ENCODE results near the gene HP1BP3.
A peak's percentile ranks its signal among the peaks of the same experiment; 100 is the strongest.

Gene HP1BP3

GRCh38 chr1:20732071-20732587 is 55.0 kb downstream of the HP1BP3 start:
- Histone ChIP-seq H3K36me3 (ENCODE audit: insufficient read depth, low read length) (no peaks in the 10 kb centered on the region), H3K9me3 (ENCODE audit: low read length) (no peaks in the 10 kb centered on the region), H3K4me3 (ENCODE audit: low read depth in 1 of 2, low read length in 2 of 2) (peak overlapping the region; percentile 38 to 75), H3K9ac (ENCODE audit: low read length) (peak overlapping the region; percentile 52), H3K27ac (ENCODE audit: low read depth, low read length) (peak overlapping the region; percentile 50), H3K27me3 (ENCODE audit: control insufficient read depth in 1 of 2, insufficient read depth in 2 of 2, low read length in 2 of 2) (peaks cover 9 to 22% of the 10 kb centered on the region in 2 donors), H3K4me1 (ENCODE audit: insufficient read depth, low read length) (peaks cover 10% of the 10 kb centered on the region)

GRCh38 chr1:20731057-20731991 is 55.8 kb downstream of the HP1BP3 start:
- H3K27me3 ChIP-seq (ENCODE audit: control insufficient read depth in 1 of 2, insufficient read depth in 2 of 2, low read length in 2 of 2): peaks cover 9 to 22% of the 10 kb centered on the region in 2 donors
- H3K4me3 ChIP-seq (ENCODE audit: low read depth in 1 of 2, low read length in 2 of 2): peak overlapping the region; percentile 38 to 75
- H3K27ac ChIP-seq (ENCODE audit: low read depth, low read length): no peak overlapping the region
- H3K4me1 ChIP-seq (ENCODE audit: insufficient read depth, low read length): peaks cover 10% of the 10 kb centered on the region
- no peaks in the 10 kb centered on the region for H3K9me3 ChIP-seq (ENCODE audit: low read length)
- H3K9ac ChIP-seq (ENCODE audit: low read length): no peak overlapping the region
- H3K36me3 ChIP-seq (ENCODE audit: insufficient read depth, low read length): no peaks in the 10 kb centered on the region

- Histone ChIP-seq H3K9ac (ENCODE audit: low read length) (no peak overlapping the region), H3K4me1 (ENCODE audit: insufficient read depth, low read length) (peaks cover 10% of the 10 kb centered on the region), H3K27ac (ENCODE audit: low read depth, low read length) (no peak overlapping the region), H3K4me3 (ENCODE audit: low read depth in 1 of 2, low read length in 2 of 2) (no peak overlapping the region), H3K36me3 (ENCODE audit: insufficient read depth, low read length) (no peaks in the 10 kb centered on the region), H3K9me3 (ENCODE audit: low read length) (no peaks in the 10 kb centered on the region), H3K27me3 (ENCODE audit: control insufficient read depth in 1 of 2, insufficient read depth in 2 of 2, low read length in 2 of 2) (peaks cover 9 to 22% of the 10 kb centered on the region in 2 donors)
Observed at GRCh38 chr1:20730690-20731056, 56.4 kb downstream of the HP1BP3 start.

DNA sequence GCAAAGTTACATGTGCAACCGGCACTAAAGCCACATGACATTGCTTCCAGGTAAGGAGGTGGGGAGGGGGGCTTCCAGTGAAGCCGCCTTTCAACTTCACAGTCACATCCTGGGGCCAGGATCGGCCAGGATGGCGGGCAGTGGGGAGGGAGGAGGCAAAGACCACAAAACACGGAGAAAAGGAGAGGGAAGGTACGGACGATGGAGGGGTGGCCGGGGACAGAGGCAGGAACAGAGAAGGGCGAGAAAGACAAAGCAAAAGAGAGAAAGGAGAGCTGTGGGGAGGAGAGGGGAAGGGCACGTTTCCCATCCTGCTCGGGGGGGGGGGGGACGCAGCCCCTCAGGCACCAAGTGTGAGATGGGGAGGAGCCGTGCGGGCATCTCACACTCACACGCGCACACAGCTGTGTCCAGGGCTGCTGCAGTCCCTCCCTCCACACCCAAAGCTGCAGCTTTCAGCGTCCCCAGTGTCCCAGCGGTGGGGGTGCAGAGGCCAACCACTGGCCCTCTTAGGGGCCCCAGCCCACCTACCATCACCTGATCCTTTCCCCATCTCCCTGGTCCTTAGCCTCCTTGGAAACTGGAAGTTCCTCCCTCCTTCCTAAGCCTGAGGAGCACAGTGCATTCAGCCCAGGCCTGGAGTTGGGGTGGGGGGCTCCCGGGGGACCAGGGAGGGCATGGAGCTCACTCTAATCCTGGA is 57.0 kb downstream of the HP1BP3 start:
- peaks cover 10% of the 10 kb centered on the region for H3K4me1 ChIP-seq (ENCODE audit: insufficient read depth, low read length)
- H3K27ac ChIP-seq (ENCODE audit: low read depth, low read length): no peak overlapping the region
- no peaks in the 10 kb centered on the region for H3K36me3 ChIP-seq (ENCODE audit: insufficient read depth, low read length)
- H3K9ac ChIP-seq (ENCODE audit: low read length): no peak overlapping the region
- H3K9me3 ChIP-seq (ENCODE audit: low read length): no peaks in the 10 kb centered on the region
- no peak overlapping the region for H3K4me3 ChIP-seq (ENCODE audit: low read depth in 1 of 2, low read length in 2 of 2)
- peaks cover 9 to 22% of the 10 kb centered on the region in 2 donors for H3K27me3 ChIP-seq (ENCODE audit: control insufficient read depth in 1 of 2, insufficient read depth in 2 of 2, low read length in 2 of 2)

- no peaks in the 10 kb centered on the region for H3K36me3 ChIP-seq (ENCODE audit: insufficient read depth, low read length)
- peaks cover 9 to 22% of the 10 kb centered on the region in 2 donors for H3K27me3 ChIP-seq (ENCODE audit: control insufficient read depth in 1 of 2, insufficient read depth in 2 of 2, low read length in 2 of 2)
- no peak overlapping the region for H3K27ac ChIP-seq (ENCODE audit: low read depth, low read length)
- no peak overlapping the region for H3K9ac ChIP-seq (ENCODE audit: low read length)
- no peaks in the 10 kb centered on the region for H3K9me3 ChIP-seq (ENCODE audit: low read length)
- peaks cover 10% of the 10 kb centered on the region for H3K4me1 ChIP-seq (ENCODE audit: insufficient read depth, low read length)
- H3K4me3 ChIP-seq (ENCODE audit: low read depth in 1 of 2, low read length in 2 of 2): no peak overlapping the region
Observed at GRCh38 chr1:20729155-20729931, 57.8 kb downstream of the HP1BP3 start.

DNA sequence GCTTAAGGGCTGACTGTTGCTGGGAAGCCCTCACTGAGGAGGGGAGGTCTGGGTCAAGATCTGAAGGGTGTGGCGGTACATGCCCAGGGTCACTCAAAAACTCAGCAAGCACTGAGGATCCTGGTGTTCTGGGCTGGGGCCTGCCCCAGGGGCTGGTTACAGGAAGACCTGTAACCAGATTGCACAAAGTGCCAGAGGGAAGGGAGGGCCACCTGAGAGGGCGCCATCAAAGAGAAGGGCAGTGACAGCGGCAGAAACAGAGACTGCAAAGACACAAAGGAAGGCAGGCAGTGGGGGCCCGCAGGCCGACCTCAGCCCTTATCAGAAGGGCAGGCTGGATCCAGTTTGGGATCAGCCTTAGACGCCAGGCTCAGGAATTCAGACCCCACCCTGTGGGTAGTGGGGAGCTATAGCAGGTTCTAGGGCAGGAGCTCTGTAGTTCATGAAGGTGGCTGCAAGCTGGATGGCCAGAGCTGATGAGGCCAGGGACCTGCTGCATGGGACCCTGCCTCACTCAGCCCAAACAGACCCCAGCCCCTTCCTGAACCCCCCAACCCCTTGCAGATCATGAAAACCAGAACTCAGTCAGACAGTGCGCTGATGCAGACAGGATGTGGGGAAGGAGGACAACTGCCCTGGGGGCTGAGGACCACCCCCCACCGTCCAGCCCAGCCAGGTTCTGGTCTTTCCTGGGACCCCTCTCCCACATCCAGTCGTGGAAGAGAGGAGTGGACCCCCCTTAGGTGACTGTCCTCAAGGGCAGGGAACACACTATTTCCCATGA is 58.5 kb downstream of the HP1BP3 start:
- H3K27ac ChIP-seq (ENCODE audit: low read depth, low read length): no peak overlapping the region
- no peaks in the 10 kb centered on the region for H3K36me3 ChIP-seq (ENCODE audit: insufficient read depth, low read length)
- no peaks in the 10 kb centered on the region for H3K9me3 ChIP-seq (ENCODE audit: low read length)
- no peak overlapping the region for H3K4me3 ChIP-seq (ENCODE audit: low read depth in 1 of 2, low read length in 2 of 2)
- H3K4me1 ChIP-seq (ENCODE audit: insufficient read depth, low read length): peaks cover 10% of the 10 kb centered on the region
- H3K9ac ChIP-seq (ENCODE audit: low read length): no peak overlapping the region
- H3K27me3 ChIP-seq (ENCODE audit: control insufficient read depth in 1 of 2, insufficient read depth in 2 of 2, low read length in 2 of 2): peaks cover 9 to 22% of the 10 kb centered on the region in 2 donors

DNA sequence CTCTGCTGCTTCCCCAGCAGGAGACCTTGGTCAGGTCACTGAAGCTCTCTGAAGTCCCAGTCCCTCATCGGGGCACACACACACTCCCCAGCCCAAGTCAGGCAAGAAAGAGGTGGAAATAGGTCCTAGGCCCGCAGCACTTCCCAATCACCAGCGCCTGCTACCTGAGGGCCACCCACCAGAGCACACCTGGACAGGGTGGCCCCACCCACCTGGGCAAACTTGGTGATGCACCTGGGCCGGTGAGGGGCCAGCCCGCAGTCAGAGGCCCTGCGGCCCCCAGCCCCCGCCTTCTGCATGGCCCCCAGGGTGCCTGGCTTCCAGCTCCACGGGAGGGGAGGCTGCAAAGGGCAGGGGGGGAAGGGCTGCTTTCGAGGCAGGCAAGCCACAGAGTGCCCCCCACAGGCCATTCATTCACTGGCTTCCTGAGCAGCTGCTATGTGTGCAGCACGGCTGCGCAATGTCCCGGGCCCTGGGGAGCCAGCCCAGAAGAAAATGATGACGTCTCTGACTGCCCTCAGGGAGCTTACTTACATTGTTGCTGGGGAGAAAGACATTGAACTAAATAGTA is 59.3 kb downstream of the HP1BP3 start:
- Histone ChIP-seq H3K9me3 (ENCODE audit: low read length) (no peaks in the 10 kb centered on the region), H3K4me3 (ENCODE audit: low read depth in 1 of 2, low read length in 2 of 2) (no peak overlapping the region), H3K27ac (ENCODE audit: low read depth, low read length) (no peak overlapping the region), H3K36me3 (ENCODE audit: insufficient read depth, low read length) (no peaks in the 10 kb centered on the region), H3K4me1 (ENCODE audit: insufficient read depth, low read length) (peaks cover 7% of the 10 kb centered on the region), H3K9ac (ENCODE audit: low read length) (no peak overlapping the region), H3K27me3 (ENCODE audit: control insufficient read depth in 1 of 2, insufficient read depth in 2 of 2, low read length in 2 of 2) (peaks cover 9 to 22% of the 10 kb centered on the region in 2 donors)

DNA sequence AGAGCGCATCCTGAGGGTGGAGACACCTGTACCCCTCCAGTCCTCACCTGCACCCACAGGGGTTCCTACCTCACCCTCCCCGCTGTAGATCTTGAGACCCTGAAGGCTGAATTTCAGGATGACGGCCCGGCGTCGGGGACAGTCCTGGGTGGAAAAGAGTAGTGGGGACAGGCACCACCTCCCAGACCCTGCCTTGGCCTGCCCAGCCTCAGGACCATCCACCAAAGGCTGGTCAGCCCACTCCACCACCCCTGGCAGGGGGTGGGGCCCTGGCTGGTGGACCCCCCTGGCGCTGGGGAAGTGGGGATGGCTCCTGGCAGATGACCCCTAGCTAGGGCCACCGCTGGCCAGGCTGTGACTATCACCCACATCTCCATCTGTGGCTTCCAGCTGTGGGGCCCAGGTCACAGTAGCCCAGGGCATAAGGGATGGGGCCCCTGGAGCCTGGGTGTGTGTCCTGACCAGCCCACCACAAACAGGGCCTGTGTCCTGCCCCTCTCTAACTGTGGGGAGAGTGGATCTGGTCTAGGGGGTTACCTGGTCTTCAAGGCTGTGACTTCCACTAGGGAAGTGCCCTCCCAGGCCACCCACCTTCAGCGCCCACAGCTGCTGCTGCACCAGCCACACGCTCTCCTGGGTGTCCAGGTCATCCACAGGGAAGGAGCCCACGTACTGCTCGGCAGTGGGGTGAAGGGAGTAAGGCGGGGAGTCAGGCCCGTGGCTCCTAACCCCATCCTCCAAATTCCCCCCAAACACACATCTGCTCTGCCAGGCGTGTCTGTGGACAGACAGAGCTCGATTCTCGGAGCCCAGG is 60.0 kb downstream of the HP1BP3 start:
- Histone ChIP-seq H3K36me3 (ENCODE audit: insufficient read depth, low read length) (no peaks in the 10 kb centered on the region), H3K9me3 (ENCODE audit: low read length) (no peaks in the 10 kb centered on the region), H3K4me1 (ENCODE audit: insufficient read depth, low read length) (peaks cover under 1% of the 10 kb centered on the region), H3K27me3 (ENCODE audit: control insufficient read depth in 1 of 2, insufficient read depth in 2 of 2, low read length in 2 of 2) (peaks cover 9 to 22% of the 10 kb centered on the region in 2 donors), H3K9ac (ENCODE audit: low read length) (no peak overlapping the region), H3K4me3 (ENCODE audit: low read depth in 1 of 2, low read length in 2 of 2) (no peak overlapping the region), H3K27ac (ENCODE audit: low read depth, low read length) (no peak overlapping the region)

DNA sequence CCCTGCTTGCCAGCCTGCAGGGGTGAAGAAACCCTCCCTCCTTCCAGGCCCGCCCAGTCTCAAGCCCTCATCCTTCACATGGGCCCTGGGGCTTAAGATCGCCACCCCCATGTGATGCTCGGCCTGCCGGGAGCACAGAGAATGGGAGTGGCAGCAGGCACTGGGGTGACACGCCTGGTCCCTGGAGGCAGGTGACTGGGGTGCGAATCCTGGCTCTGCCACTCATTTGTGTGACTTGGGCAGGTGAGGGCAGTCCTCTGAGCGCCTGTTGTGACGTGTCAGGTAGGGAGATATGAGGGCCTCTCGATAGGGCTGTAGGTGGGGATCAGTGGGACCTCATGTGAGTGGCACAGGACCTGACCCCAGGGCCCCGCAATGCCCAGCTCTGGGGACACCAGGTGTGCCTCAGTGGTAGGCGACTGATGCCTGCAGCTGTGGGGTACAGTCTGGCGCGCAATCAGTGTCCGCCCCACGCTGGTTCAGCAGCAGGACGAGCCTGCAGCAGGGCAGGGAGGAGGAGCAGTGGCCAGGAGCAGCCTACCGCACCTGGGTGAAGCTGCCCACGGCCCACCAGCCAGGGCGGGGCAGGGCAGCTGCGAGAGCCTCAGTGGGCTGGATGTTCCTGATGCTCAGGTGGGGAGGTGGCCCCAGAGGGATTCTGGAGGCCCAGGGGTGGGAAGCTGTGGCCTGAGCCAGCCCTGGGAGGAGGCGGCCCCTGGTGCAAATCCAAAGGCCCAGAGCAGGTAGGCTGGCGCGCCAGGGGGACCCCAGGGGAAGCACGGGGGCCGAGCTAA is 60.8 kb downstream of the HP1BP3 start:
- Histone ChIP-seq H3K27me3 (ENCODE audit: control insufficient read depth in 1 of 2, insufficient read depth in 2 of 2, low read length in 2 of 2) (peaks cover 9 to 17% of the 10 kb centered on the region in 2 donors), H3K4me1 (ENCODE audit: insufficient read depth, low read length) (no peaks in the 10 kb centered on the region), H3K36me3 (ENCODE audit: insufficient read depth, low read length) (no peaks in the 10 kb centered on the region), H3K27ac (ENCODE audit: low read depth, low read length) (no peak overlapping the region), H3K9me3 (ENCODE audit: low read length) (no peaks in the 10 kb centered on the region), H3K4me3 (ENCODE audit: low read depth in 1 of 2, low read length in 2 of 2) (no peak overlapping the region), H3K9ac (ENCODE audit: low read length) (no peak overlapping the region)

All from muscle layer of colon (tissue), 2 donors.